Ramos (cell line): ENCODE data around the gene CCDC92.

ENCODE experiments used
- in situ Hi-C: fragments of 300-500 bp; cut with MboI; formaldehyde crosslinking; loops from one replicate; pipeline ENCODE4 v1.14.3; 2022; ENCODE audit warnings: low sequenced_read_pairs; ENCODE audit not compliant: unreplicated experiment

CCDC92 gene

GRCh38 chr12:123939716-123940626, 32.7 kb downstream of the CCDC92 start:
- in situ Hi-C loops, result no loop called here

DNA sequence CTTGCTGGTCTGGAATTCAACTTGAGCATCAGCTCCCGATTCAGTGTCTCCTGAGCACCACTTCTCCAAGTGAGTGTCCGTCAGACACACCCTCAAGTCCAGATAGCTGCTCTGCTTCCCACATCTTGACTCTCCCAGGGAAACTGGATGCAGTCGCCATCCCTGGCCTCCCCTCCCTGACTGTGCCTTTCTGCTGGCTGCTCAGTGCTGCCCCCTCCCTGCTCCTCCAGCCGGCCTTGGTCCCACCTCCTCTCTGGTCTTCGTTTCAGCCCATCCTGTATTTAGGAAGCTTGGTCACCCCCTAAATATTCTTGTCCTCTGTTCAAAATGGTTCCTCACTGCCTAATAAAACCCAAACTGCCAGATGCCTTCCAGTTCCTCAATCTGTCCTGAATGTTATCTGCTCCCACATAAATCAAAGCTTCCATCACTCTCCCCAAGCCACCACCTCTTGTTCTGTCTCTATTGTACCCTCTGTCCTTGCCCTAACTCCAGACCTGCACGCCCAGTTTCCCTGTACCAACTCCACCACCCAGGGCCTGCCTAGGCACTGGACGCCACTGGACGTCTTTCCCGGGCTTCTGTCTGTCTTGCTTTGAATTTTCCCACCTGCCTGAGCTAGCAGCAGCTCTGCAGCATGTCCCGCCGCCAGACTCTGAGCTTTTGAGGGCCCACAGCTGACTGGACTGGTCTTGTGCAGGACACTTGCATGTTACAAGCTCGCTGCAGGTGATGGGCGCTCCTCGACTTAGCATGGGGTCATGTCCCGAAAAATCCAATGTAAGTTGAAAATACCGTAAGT, 33.8 kb downstream of the CCDC92 start:
- in situ Hi-C loops, result no loop called here

- in situ Hi-C loops, result no loop called here
Observed at GRCh38 chr12:123937707-123938591, 34.7 kb downstream of the CCDC92 start.

GRCh38 chr12:123936956-123937706, 35.5 kb downstream of the CCDC92 start:
- in situ Hi-C loops, result no loop called here

GRCh38 chr12:123936471-123936870, 36.2 kb downstream of the CCDC92 start:
- in situ Hi-C loops, result no loop called here

- in situ Hi-C loops, result no loop called here
Observed at GRCh38 chr12:123935956-123936355, 36.7 kb downstream of the CCDC92 start.

GRCh38 chr12:123934829-123935228, 37.8 kb downstream of the CCDC92 start:
- in situ Hi-C loops, result no loop called here

- in situ Hi-C loops, result no loop called here
Observed at GRCh38 chr12:123934016-123934620, 38.5 kb downstream of the CCDC92 start.

GRCh38 chr12:123933214-123933613, 39.4 kb downstream of the CCDC92 start:
- in situ Hi-C loops, result no loop called here

GRCh38 chr12:123931686-123932321, 40.8 kb downstream of the CCDC92 start:
- in situ Hi-C loops, result no loop called here

- in situ Hi-C loops, result no loop called here
Observed at GRCh38 chr12:123929946-123930583, 42.6 kb downstream of the CCDC92 start.

DNA sequence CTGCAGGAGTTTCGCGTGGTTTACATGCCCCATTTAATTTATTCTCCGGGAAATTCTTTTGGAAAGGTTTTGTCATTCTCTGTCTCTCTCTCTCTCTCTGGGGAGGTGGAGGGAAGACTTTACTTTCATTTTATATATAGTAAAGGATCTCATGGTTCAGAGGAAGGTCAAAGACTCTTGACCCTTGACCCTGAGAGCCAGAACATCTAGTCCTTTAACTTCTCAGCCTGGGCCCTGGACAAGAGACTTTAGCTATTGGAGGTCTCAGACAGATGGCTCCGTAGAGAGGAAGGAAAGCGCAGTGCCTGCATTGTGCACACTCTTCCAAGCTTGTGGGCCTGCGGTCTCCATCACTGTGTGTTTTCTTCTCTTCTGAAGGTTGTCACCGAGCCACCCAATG, 43.7 kb downstream of the CCDC92 start:
- in situ Hi-C loops, result no loop called here

DNA sequence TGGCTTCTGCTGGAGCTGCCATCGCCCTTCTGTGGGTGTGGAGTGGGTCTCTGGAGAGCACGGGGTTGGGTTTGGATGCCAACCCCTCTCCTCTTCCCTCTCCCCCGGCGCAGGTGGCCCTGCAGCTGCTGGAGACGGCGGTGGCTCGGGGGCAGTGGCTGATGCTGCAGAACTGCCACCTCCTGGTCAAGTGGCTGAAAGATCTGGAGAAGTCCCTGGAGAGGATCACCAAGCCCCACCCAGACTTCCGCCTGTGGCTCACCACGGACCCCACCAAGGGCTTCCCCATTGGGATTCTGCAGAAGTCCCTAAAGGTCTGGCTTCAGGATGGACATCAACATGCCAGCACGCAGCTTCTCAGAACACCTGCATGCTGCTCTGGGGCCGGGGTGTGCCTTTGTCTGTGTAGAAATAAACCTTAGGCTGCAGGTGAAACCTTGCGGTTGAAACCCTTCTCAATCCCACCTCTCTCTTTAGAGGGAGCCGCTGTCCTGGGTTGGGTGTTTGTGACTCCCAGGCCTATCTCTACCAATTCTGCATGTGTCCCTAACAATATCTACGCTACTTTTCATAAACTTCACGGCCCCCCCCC, 44.3 kb downstream of the CCDC92 start:
- in situ Hi-C loops, result no loop called here

DNA sequence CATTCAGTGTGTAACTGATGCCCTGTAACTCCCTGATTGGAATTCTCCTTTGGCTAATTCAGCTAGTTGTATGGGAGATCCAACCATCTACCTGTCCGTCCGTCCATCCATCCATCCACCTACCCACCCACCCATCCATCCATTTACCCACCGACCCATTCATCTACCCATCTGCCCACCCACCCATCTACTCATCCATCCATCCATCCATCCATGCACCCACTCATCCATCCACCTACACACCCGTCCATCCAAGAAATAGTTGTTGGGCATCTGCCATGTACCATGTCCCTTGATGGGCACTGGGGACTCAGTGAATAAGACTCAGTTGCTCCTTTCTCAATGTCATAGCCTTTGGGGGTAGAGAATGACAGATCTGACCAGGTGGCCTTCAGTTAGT, 48.1 kb downstream of the CCDC92 start:
- in situ Hi-C loops, result no loop called here

DNA sequence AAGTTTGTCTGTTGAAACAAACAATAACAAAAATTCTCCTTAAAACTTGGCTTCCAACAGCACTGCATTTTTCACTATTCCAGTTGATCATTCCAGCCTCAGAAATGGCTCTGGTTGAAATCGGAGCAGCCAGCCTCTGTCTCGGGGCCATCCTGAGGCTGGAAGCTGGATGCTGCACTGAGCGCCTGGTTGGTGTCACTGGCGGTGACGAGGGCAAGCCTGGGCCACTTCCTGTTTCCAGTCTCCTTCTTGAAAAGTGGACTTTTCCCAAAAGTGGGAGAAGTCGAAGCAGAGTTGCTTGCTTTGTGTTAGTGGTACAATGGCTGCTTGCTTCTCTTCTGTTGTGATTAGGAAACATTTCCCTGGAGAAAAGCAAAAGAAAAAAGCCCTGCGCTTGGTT, 48.7 kb downstream of the CCDC92 start:
- in situ Hi-C loops, result no loop called here

GRCh38 chr12:123923038-123923437, 49.6 kb downstream of the CCDC92 start:
- in situ Hi-C loops, result no loop called here

- in situ Hi-C loops, result no loop called here
Observed at GRCh38 chr12:123919980-123920360, 52.7 kb downstream of the CCDC92 start.

GRCh38 chr12:123917337-123917850, 55.2 kb downstream of the CCDC92 start:
- in situ Hi-C loops, result no loop called here
